PC-3 (cell line): ENCODE results near the gene SEMA5A. TPM values are rescaled to one million over a fixed set of nuclear protein-coding genes. Genes with fewer than 3 reads are reported as not detected.

Source experiments
- ATAC-seq: fragments of 200-7000 bp; cut with Tn5 transposase; 2 replicates; pipeline ENCODE4 v1.9.1; 2020; ENCODE audit warnings: mild to moderate bottlenecking, moderate library complexity
- BruUV-seq: library from RNA; stranded (reverse); fragments of 400-500 nt; replicated peaks from 2 replicates; lab custom pipeline; 2021; lab: Mats Ljungman, UMichigan
- CTCF ChIA-PET: fragments of 300-600 bp; sonication (Branson Sonifier 250); formaldehyde crosslinking; loops from one replicate; lab custom pipeline; 2022; ENCODE audit warnings: antibody characterized with exemption; lab: Charles Lee
- POLR2A ChIA-PET: fragments of 300-600 bp; sonication (Branson Sonifier 250); formaldehyde crosslinking; loops from one replicate; lab custom pipeline; 2022; ENCODE audit warnings: antibody characterized with exemption; ENCODE audit not compliant: unreplicated experiment; lab: Charles Lee
- DNase-seq: peaks from one replicate; pipeline ENCODE4 v3.0.0-alpha.2; 2015
- H2AFZ ChIP-seq: fragments of 300-600 bp; sonication (generic); 2 replicates; pipeline ENCODE4 v1.6.0; 2016; ENCODE audit warnings: antibody characterized with exemption, low read length
- H3F3A ChIP-seq: fragments of 300-600 bp; sonication (generic); one replicate; pipeline ENCODE4 v1.6.0; 2017; ENCODE audit warnings: antibody characterized with exemption, low read length, control low read depth, mild to moderate bottlenecking; ENCODE audit not compliant: unreplicated experiment
- H3K27ac ChIP-seq: fragments of 300-600 bp; sonication (generic); 2 replicates; pipeline ENCODE4 v1.5.1; 2016; ENCODE audit warnings: mild to moderate bottlenecking, low read length
- H3K27me3 ChIP-seq: fragments of 300-600 bp; sonication (generic); 2 replicates; pipeline ENCODE4 v1.6.1; 2016; ENCODE audit warnings: low read length, mixed read lengths
- H3K36me3 ChIP-seq: fragments of 300-600 bp; sonication (generic); 2 replicates; pipeline ENCODE4 v1.6.1; 2016; ENCODE audit warnings: low read depth, mixed run types, low read length, mixed read lengths
- H3K4me1 ChIP-seq: fragments of 300-600 bp; sonication (generic); 2 replicates; pipeline ENCODE4 v1.5.1; 2016; ENCODE audit warnings: low read length; ENCODE audit not compliant: insufficient read depth
- H3K4me2 ChIP-seq: fragments of 300-600 bp; sonication (generic); 2 replicates; pipeline ENCODE4 v1.6.0; 2016; ENCODE audit warnings: low read length
- H3K4me3 ChIP-seq: fragments of 300-600 bp; sonication (generic); 2 replicates; pipeline ENCODE4 v1.5.1; 2016; ENCODE audit warnings: mild to moderate bottlenecking, low read length, mixed read lengths
- H3K79me2 ChIP-seq: fragments of 300-600 bp; sonication (generic); 2 replicates; pipeline ENCODE4 v1.6.1; 2017; ENCODE audit warnings: low read length, mixed read lengths
- H3K9ac ChIP-seq: fragments of 300-600 bp; sonication (generic); 2 replicates; pipeline ENCODE4 v1.6.0; 2016; ENCODE audit warnings: mild to moderate bottlenecking, low read length
- H3K9me2 ChIP-seq: fragments of 300-600 bp; sonication (generic); replicated peaks from 2 replicates; pipeline ENCODE4 v1.6.1; 2016; ENCODE audit warnings: mixed run types, low read length, mixed read lengths
- H3K9me3 ChIP-seq: fragments of 300-600 bp; sonication (generic); 2 replicates; pipeline ENCODE4 v1.6.1; 2016; ENCODE audit warnings: low read length, mixed read lengths
- H4K20me1 ChIP-seq: fragments of 300-600 bp; sonication (generic); 2 replicates; pipeline ENCODE4 v1.6.1; 2016; ENCODE audit warnings: low read length, mixed read lengths
- CTCF ChIP-seq: fragments of 300-600 bp; sonication (generic); conservative IDR thresholded peaks from 2 replicates; pipeline ENCODE4 v1.5.1; 2017; ENCODE audit warnings: antibody characterized with exemption, low read depth, mild to moderate bottlenecking, low read length
- EZH2 ChIP-seq: fragments of 300-600 bp; sonication (generic); IDR thresholded peaks from one replicate; pipeline ENCODE4 v1.6.1; 2017; ENCODE audit warnings: antibody characterized with exemption, mild to moderate bottlenecking, low read length; ENCODE audit not compliant: unreplicated experiment
- EZH2phosphoT487 ChIP-seq: fragments of 300-600 bp; sonication (generic); IDR thresholded peaks from 2 replicates; pipeline ENCODE4 v1.6.1; 2018; ENCODE audit warnings: mild to moderate bottlenecking, antibody characterized with exemption, low read length, borderline replicate concordance
- intact Hi-C: fragments of 100-400 bp; cut with micrococcal nuclease; formaldehyde crosslinking; loops from 2 replicates; pipeline ENCODE4 v1.9.0; 2023
- total RNA-seq: library from RNA; depleted of rRNA; stranded (reverse); fragments of >200 nt; gene quantifications from 2 replicates; pipeline ENCODE4 v1.2.3, GENCODE V29; 2014

The SEMA5A gene
- total RNA-seq, 1 experiment from 2014 or later: 4.4 TPM

GRCh38 chr5:9094582-9094981 is 451.3 kb downstream of the SEMA5A start:
- intact Hi-C loops: no loop called here
- H3F3A ChIP-seq: no peaks in the 10 kb centered on the region
- no peak overlapping the region for H3K27ac ChIP-seq
- no peak overlapping the region for H3K4me2 ChIP-seq
- no peaks in the 10 kb centered on the region for H4K20me1 ChIP-seq
- no peaks in the 10 kb centered on the region for H3K36me3 ChIP-seq
- ATAC-seq: no peak
- no peaks in the 10 kb centered on the region for H3K9me2 ChIP-seq
- no peak for TF ChIP-seq EZH2
- TF ChIP-seq EZH2phosphoT487: no peak
- TF ChIP-seq CTCF: no peak
- no peaks in the 10 kb centered on the region for H3K9me3 ChIP-seq
- H3K79me2 ChIP-seq: no peaks in the 10 kb centered on the region
- H3K9ac ChIP-seq: no peak overlapping the region
- no peak overlapping the region for H2AFZ ChIP-seq
- no peak for DNase-seq
- CTCF ChIA-PET: no interaction called here
- no peak overlapping the region for H3K4me3 ChIP-seq
- no peaks in the 10 kb centered on the region for H3K4me1 ChIP-seq
- no TSS peak for BruUV-seq
- no peaks in the 10 kb centered on the region for H3K27me3 ChIP-seq
- POLR2A ChIA-PET: interaction anchor here (0.7 kb wide), 1 partner anchor 271 kb away, joined by 5 read pairs; no protein-coding TSS in a partner anchor

GRCh38 chr5:9091896-9092662 is 453.8 kb downstream of the SEMA5A start:
- intact Hi-C loops: no loop called here
- TF ChIP-seq EZH2phosphoT487: no peak
- no peak for TF ChIP-seq EZH2
- TF ChIP-seq CTCF: no peak

More at GRCh38 chr5:9091896-9092662, 453.8 kb downstream of the SEMA5A start:
- no peaks in the 10 kb centered on the region for H4K20me1 ChIP-seq
- H3K9ac ChIP-seq: no peak overlapping the region
- H3K27me3 ChIP-seq: no peaks in the 10 kb centered on the region
- ATAC-seq (no peak), DNase-seq (no peak)
- no peak overlapping the region for H3K27ac ChIP-seq
- no peaks in the 10 kb centered on the region for H3K9me3 ChIP-seq
- ChIA-PET CTCF (interaction anchor here (0.6 kb wide), 1 partner anchor 105 kb away, joined by 7 read pairs; no protein-coding TSS in a partner anchor), POLR2A (no interaction called here)
- no peaks in the 10 kb centered on the region for H3K9me2 ChIP-seq
- H3F3A ChIP-seq: no peaks in the 10 kb centered on the region
- no peaks in the 10 kb centered on the region for H3K79me2 ChIP-seq
- H2AFZ ChIP-seq: no peak overlapping the region
- H3K4me1 ChIP-seq: no peaks in the 10 kb centered on the region
- no peak overlapping the region for H3K4me3 ChIP-seq
- no peaks in the 10 kb centered on the region for H3K36me3 ChIP-seq
- H3K4me2 ChIP-seq: no peak overlapping the region
- no TSS peak for BruUV-seq
